GM23338 (cell line): ENCODE data around the gene GALR2. TPM values are rescaled to one million over a fixed set of nuclear protein-coding genes. Genes with fewer than 3 reads are reported as not detected.
"Not testable (repeated sequence)": the region's sequence is repeated elsewhere in the genome, so short reads cannot be mapped to it uniquely, and the experiment has no call there.

ENCODE experiments used
- ATAC-seq: fragments of 200-7000 bp; cut with Tn5 transposase; 3 replicates; pipeline ENCODE4 v1.9.1; 2020
- DNase-seq: peaks from one replicate; pipeline ENCODE4 v3.0.0-alpha.2; 2015; ENCODE audit warnings: low spot score
- H2AFZ ChIP-seq: fragments of 200-600 bp; sonication (generic); 2 replicates; pipeline ENCODE4 v1.8.0; 2016; ENCODE audit warnings: antibody characterized with exemption, mild to moderate bottlenecking, moderate library complexity
- H3F3A ChIP-seq: fragments of 200-600 bp; sonication (generic); replicated peaks from 2 replicates; pipeline ENCODE4 v1.8.0; 2017; ENCODE audit warnings: antibody characterized with exemption, mixed run types, low read depth
- H3K27ac ChIP-seq: fragments of 200-600 bp; sonication (generic); 2 replicates; pipeline ENCODE4 v1.6.1; 2016; ENCODE audit warnings: low read depth
- H3K27me3 ChIP-seq: fragments of 200-600 bp; sonication (generic); 2 replicates; pipeline ENCODE4 v1.8.0; 2016; ENCODE audit warnings: mild to moderate bottlenecking, mixed run types, moderate library complexity; ENCODE audit not compliant: insufficient read depth
- H3K36me3 ChIP-seq: fragments of 200-600 bp; sonication (generic); 2 replicates; pipeline ENCODE4 v1.8.0; 2016; ENCODE audit warnings: mild to moderate bottlenecking; ENCODE audit not compliant: insufficient read depth
- H3K4me1 ChIP-seq: fragments of 200-600 bp; sonication (generic); 2 replicates; pipeline ENCODE4 v1.8.0; 2016; ENCODE audit warnings: mild to moderate bottlenecking, moderate library complexity; ENCODE audit not compliant: insufficient read depth
- H3K4me2 ChIP-seq: fragments of 200-600 bp; sonication (generic); 2 replicates; pipeline ENCODE4 v1.7.1; 2017; ENCODE audit warnings: mixed run types
- H3K4me3 ChIP-seq: fragments of 200-600 bp; sonication (generic); 2 replicates; pipeline ENCODE4 v1.6.1; 2016; ENCODE audit warnings: mixed run types
- H3K79me2 ChIP-seq: fragments of 200-600 bp; sonication (generic); replicated peaks from 2 replicates; pipeline ENCODE4 v1.8.0; 2017; ENCODE audit warnings: mild to moderate bottlenecking; ENCODE audit not compliant: insufficient read depth
- H3K9me2 ChIP-seq: fragments of 200-600 bp; sonication (generic); 2 replicates; pipeline ENCODE4 v1.8.0; 2017; ENCODE audit not compliant: insufficient read depth
- H4K20me1 ChIP-seq: fragments of 200-600 bp; sonication (generic); replicated peaks from 2 replicates; pipeline ENCODE4 v1.8.0; 2017; ENCODE audit warnings: mild to moderate bottlenecking; ENCODE audit not compliant: insufficient read depth
- H3K27ac Mint-ChIP-seq: 2 replicates; pipeline ENCODE4 v1.8.0; 2020; ENCODE audit warnings: inconsistent platforms, mild to moderate bottlenecking, moderate library complexity, mixed read lengths
- H3K27me3 Mint-ChIP-seq: 3 replicates; pipeline ENCODE4 v1.8.0; 2022; ENCODE audit warnings: low read depth, mild to moderate bottlenecking, moderate library complexity, mixed read lengths, inconsistent platforms; ENCODE audit not compliant: insufficient read depth, poor library complexity
- H3K36me3 Mint-ChIP-seq: 3 replicates; pipeline ENCODE4 v1.8.0; 2021; ENCODE audit warnings: low read depth, mild to moderate bottlenecking, inconsistent platforms, moderate library complexity, mixed read lengths
- H3K4me1 Mint-ChIP-seq: 3 replicates; pipeline ENCODE4 v1.8.0; 2020; ENCODE audit warnings: mild to moderate bottlenecking, inconsistent platforms, mixed read lengths
- H3K4me3 Mint-ChIP-seq: 3 replicates; pipeline ENCODE4 v1.8.0; 2021; ENCODE audit warnings: moderate library complexity, mild to moderate bottlenecking, inconsistent platforms, mixed read lengths
- H3K9me3 Mint-ChIP-seq: 3 replicates; pipeline ENCODE4 v1.8.0; 2020; ENCODE audit warnings: moderate library complexity, mild to moderate bottlenecking, inconsistent platforms, mixed read lengths
- CREB1 ChIP-seq: fragments of 250-450 bp; sonication (Bioruptor Pico); IDR thresholded peaks from 2 replicates; pipeline ENCODE4 v1.5.0; 2020; ENCODE audit warnings: low read depth, mild to moderate bottlenecking, moderate library complexity
- CTCF ChIP-seq, 2 experiments: fragments of 200-600 bp in 1 of 2; sonication (generic) in 1 of 2; conservative IDR thresholded peaks; 2 replicates each; pipeline versions ENCODE4 v1.5.1 to v1.6.1; 2016 to 2017; ENCODE audit warnings: antibody characterized with exemption in 2 of 2, low read depth in 2 of 2, mild to moderate bottlenecking in 2 of 2, moderate library complexity in 1 of 2
- ETS1 ChIP-seq: IDR thresholded peaks from 2 replicates; pipeline ENCODE4 v1.6.1; 2016; ENCODE audit warnings: antibody characterized with exemption
- JUNB ChIP-seq: IDR thresholded peaks from one replicate; pipeline ENCODE4 v1.6.1; 2016; ENCODE audit warnings: antibody characterized with exemption; ENCODE audit not compliant: unreplicated experiment
- NANOG ChIP-seq: IDR thresholded peaks from 2 replicates; pipeline ENCODE4 v1.6.1; 2016; ENCODE audit warnings: antibody characterized with exemption, borderline replicate concordance
- POLR2AphosphoS5 ChIP-seq: IDR thresholded peaks from 2 replicates; pipeline ENCODE4 v1.6.1; 2016; ENCODE audit warnings: antibody characterized with exemption, low read depth
- REST ChIP-seq: IDR thresholded peaks from one replicate; pipeline ENCODE4 v1.6.1; 2018; ENCODE audit warnings: antibody characterized with exemption; ENCODE audit not compliant: unreplicated experiment
- ZNF331 ChIP-seq: fragments of 250-450 bp; sonication (Bioruptor Pico); IDR thresholded peaks from 2 replicates; pipeline ENCODE4 v1.5.0; 2020; ENCODE audit warnings: low read depth, mild to moderate bottlenecking, moderate library complexity
- polyA plus RNA-seq: library from polyadenylated mRNA; unstranded; fragments of >200 nt; fragmentation: Nextera tagmentation; extraction: Ambion mirVana; gene quantifications from 2 replicates; pipeline ENCODE4 v1.2.1, GENCODE V29; 2016
- total RNA-seq: library from RNA; depleted of rRNA; stranded (reverse); fragments of >200 nt; shearing (Covaris generic); gene quantifications from 2 replicates; pipeline ENCODE4 v1.2.3, GENCODE V29; 2014

Gene GALR2
- total and polyA plus RNA-seq, 2 experiments from 2014 or later = 0.50 to 2.2 TPM

GRCh38 chr17:76056882-76057281 lies 17.7 kb upstream of the GALR2 start:
- H3K27ac Mint-ChIP-seq = no peak overlapping the region
- 0 out of 4 replicates have a peak, but pooled peaks of 1 of the 2 experiments have one; percentile 3 for TF ChIP-seq CTCF (conservative IDR thresholded peaks at IDR 0.05; ENCODE audit: low read depth in 2 of 2)
- TF ChIP-seq ZNF331 (CRISPR knock-in tag) = no peak
- no peak for TF ChIP-seq JUNB
- TF ChIP-seq NANOG = no peak
- Histone ChIP-seq H2AFZ (no peak overlapping the region), H3K9me2 (no peaks in the 10 kb centered on the region), H3K4me1 (no peaks in the 10 kb centered on the region), H4K20me1 (peaks cover 12% of the 10 kb centered on the region), H3K79me2 (peaks cover 7% of the 10 kb centered on the region; the same call in 1 of the 2 replicates), H3K27ac (no peak overlapping the region), H3K4me2 (no peak overlapping the region), H3K4me3 (no peak overlapping the region), H3K36me3 (peaks cover 58% of the 10 kb centered on the region), H3K27me3 (no peaks in the 10 kb centered on the region), H3F3A (peaks cover 3% of the 10 kb centered on the region; the same call in 1 of the 2 replicates)
- ATAC-seq (no peak), DNase-seq (no peak)
- no peaks in the 10 kb centered on the region for H3K9me3 Mint-ChIP-seq
- no peaks in the 10 kb centered on the region for H3K27me3 Mint-ChIP-seq
- H3K36me3 Mint-ChIP-seq = peaks cover 70% of the 10 kb centered on the region
- H3K4me1 Mint-ChIP-seq = no peaks in the 10 kb centered on the region
- no peak overlapping the region for H3K4me3 Mint-ChIP-seq

GRCh38 chr17:76058264-76058663 lies 16.3 kb upstream of the GALR2 start:
- not testable (repeated sequence) for H3K27ac Mint-ChIP-seq, H3K27me3 ChIP-seq, H3K4me3 ChIP-seq, H3F3A ChIP-seq, ATAC-seq, H3K27me3 Mint-ChIP-seq, H3K79me2 ChIP-seq, DNase-seq, H3K4me2 ChIP-seq, H3K4me1 Mint-ChIP-seq, H3K27ac ChIP-seq, H3K4me3 Mint-ChIP-seq, H4K20me1 ChIP-seq, H2AFZ ChIP-seq, H3K9me2 ChIP-seq, H3K9me3 Mint-ChIP-seq, H3K4me1 ChIP-seq
- peaks cover 64% of the 10 kb centered on the region for H3K36me3 ChIP-seq
- peaks cover 76% of the 10 kb centered on the region for H3K36me3 Mint-ChIP-seq

- Mint-ChIP-seq H3K36me3 (peaks cover 84% of the 10 kb centered on the region), H3K27ac (no peak overlapping the region), H3K9me3 (no peaks in the 10 kb centered on the region), H3K4me1 (no peaks in the 10 kb centered on the region), H3K4me3 (no peak overlapping the region), H3K27me3 (no peaks in the 10 kb centered on the region)
- no peak overlapping the region for H3K4me3 ChIP-seq
- H3F3A ChIP-seq = peaks cover 12% of the 10 kb centered on the region; the same call in 1 of the 2 replicates
- no peak overlapping the region for H2AFZ ChIP-seq
- no peak overlapping the region for H3K27ac ChIP-seq
- no peaks in the 10 kb centered on the region for H3K4me1 ChIP-seq
- no peak for DNase-seq
- H3K9me2 ChIP-seq = no peaks in the 10 kb centered on the region
- H3K79me2 ChIP-seq = peaks cover 12% of the 10 kb centered on the region
- peaks cover 62% of the 10 kb centered on the region for H3K36me3 ChIP-seq
- peaks cover 5% of the 10 kb centered on the region for H4K20me1 ChIP-seq
- no peak for ATAC-seq
- H3K27me3 ChIP-seq = no peaks in the 10 kb centered on the region
- H3K4me2 ChIP-seq = no peak overlapping the region
- no peak for TF ChIP-seq POLR2AphosphoS5
- TF ChIP-seq ETS1 = no peak
- TF ChIP-seq ZNF331 (CRISPR knock-in tag) = no peak
- no peak for TF ChIP-seq JUNB
- TF ChIP-seq NANOG = no peak
- TF ChIP-seq REST = no peak
- TF ChIP-seq CREB1 (CRISPR knock-in tag) = no peak
Measured at GRCh38 chr17:76063875-76064546, 10.6 kb upstream of the GALR2 start.
